ENCODE measurements around the gene RADIL.

DNA sequence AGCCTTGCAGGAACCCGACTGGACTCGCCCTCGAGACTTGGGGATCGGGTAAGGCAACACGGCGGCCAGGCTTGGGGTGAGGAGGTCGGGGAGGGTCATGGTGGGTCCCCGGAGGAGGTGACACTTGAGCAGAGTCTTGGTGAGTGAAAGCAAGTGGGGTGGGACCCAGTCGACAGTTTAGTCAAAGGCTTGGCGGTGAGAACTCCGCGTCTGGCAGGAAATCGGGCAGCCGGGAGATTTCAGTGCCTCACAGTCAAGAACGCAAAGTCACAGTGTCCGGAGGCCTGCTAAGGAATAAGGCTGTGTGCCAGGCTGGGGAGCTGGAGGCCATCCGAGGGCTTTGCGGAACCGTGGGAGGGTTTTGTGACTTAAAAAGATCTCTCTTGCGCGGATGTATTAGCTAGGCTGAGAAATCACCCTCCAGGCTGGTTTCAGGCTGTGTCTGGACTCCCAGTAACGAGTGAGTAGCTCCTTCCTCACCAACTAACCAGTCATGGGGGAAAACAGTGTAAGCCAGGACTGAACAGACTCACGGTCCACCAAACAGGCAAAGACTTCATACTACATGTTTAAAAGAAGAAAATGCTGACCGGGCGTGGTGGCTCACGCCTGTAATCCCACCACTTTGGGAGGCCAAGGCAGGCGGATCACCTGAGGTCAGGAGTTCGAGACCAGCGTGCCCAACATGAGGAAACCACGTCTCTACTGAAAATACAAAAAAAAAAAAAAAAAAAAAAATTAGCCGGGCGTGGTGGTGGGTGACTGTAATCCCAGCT is 107.5 kb downstream of the RADIL start:
- TF ChIP-seq CTCF (IDR thresholded peaks at IDR 0.05; ENCODE audit: insufficient read depth, low read length), result no peak
- no peak for TF ChIP-seq POLR2AphosphoS5 (IDR thresholded peaks at IDR 0.05; ENCODE audit: low read depth)
- TF ChIP-seq REST (IDR thresholded peaks at IDR 0.05; ENCODE audit: insufficient replicate concordance, low read depth), result no peak
- TF ChIP-seq SPI1 (IDR thresholded peaks at IDR 0.05; ENCODE audit: borderline replicate concordance, low read depth), result no peak
- no peak for TF ChIP-seq GABPA (IDR thresholded peaks at IDR 0.05; ENCODE audit: low read depth)
